Fibroblast of the aortic adventitia (primary cell): ENCODE data around the gene FAM177A1. TPM values are rescaled to one million over a fixed set of nuclear protein-coding genes. Genes with fewer than 3 reads are reported as not detected.

Experiments used
- DNase-seq: peaks from one replicate; pipeline ENCODE4 v3.0.0-alpha.2; 2010; ENCODE audit warnings: low read depth
- H3K4me3 ChIP-seq: 2 replicates; pipeline ENCODE4 v1.5.1; 2011; ENCODE audit warnings: low read depth, mild to moderate bottlenecking, control low read depth, low read length, moderate library complexity
- total RNA-seq: library from RNA; depleted of rRNA; stranded (reverse); fragments of >200 nt; gene quantifications from 2 replicates; pipeline ENCODE4 v1.2.3, GENCODE V29; 2012; ENCODE audit warnings: low replicate concordance
- TF ChIP-seq, protein P1 (sequence below): IDR thresholded peaks from 2 replicates; pipeline ENCODE4 v1.5.1; 2011; ENCODE audit warnings: mild to moderate bottlenecking, low read length, control low read depth, inconsistent platforms; ENCODE audit not compliant: insufficient read depth

Gene FAM177A1
- total RNA-seq, 1 donor: 37.4 TPM

GRCh38 chr14:35044939-35045797 is 904 bp upstream of the FAM177A1 start:
- peak overlapping the region; percentile 91 for H3K4me3 ChIP-seq
- TF ChIP-seq, protein P1, sequence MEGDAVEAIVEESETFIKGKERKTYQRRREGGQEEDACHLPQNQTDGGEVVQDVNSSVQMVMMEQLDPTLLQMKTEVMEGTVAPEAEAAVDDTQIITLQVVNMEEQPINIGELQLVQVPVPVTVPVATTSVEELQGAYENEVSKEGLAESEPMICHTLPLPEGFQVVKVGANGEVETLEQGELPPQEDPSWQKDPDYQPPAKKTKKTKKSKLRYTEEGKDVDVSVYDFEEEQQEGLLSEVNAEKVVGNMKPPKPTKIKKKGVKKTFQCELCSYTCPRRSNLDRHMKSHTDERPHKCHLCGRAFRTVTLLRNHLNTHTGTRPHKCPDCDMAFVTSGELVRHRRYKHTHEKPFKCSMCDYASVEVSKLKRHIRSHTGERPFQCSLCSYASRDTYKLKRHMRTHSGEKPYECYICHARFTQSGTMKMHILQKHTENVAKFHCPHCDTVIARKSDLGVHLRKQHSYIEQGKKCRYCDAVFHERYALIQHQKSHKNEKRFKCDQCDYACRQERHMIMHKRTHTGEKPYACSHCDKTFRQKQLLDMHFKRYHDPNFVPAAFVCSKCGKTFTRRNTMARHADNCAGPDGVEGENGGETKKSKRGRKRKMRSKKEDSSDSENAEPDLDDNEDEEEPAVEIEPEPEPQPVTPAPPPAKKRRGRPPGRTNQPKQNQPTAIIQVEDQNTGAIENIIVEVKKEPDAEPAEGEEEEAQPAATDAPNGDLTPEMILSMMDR: no peak
- peak; percentile 71 for DNase-seq

GRCh38 chr14:35045798-35046047 is 349 bp upstream of the FAM177A1 start:
- no peak for DNase-seq
- TF ChIP-seq, protein P1: no peak
- H3K4me3 ChIP-seq: peak overlapping the region; percentile 91

DNA sequence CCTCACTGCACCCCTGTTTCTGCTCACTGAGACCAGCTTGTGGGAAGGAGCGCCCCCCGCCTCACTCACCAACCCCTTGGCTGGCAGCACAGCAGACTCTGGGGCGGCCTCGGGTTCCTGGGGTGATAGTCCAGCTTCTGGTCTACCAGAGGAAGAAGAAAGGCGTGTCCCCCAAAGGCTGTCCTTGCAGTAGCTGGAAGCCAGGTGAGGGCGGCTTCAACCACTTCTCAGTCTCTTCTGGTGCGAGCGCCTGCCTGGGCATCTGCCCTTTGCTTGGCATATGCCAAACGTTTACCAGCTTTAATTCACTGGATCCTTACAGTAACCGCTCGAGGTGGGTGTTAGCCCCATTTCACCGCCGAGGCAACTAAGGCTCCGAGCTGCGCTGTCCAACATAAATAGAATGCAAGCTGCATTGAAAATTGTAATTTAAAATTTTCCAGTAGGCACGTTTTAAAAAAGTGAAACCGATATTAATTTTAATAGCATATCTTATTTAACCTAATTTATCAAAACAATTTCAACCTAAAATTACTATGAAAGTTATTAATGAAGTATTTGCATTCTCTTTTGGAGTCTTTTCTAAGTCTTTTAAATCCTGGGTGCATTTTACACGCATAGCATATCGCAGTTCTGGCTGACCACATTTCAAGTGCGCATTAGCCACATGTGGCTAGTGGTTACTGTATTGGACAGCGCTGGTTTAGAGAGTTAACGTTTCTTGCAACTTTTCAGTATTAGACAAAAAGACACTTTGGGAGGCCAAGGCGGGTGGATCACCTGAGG is 872 bp downstream of the FAM177A1 start:
- TF ChIP-seq, protein P1: peak; percentile 4
- H3K4me3 ChIP-seq: peak overlapping the region; percentile 91
- DNase-seq: peak; percentile 15

DNA sequence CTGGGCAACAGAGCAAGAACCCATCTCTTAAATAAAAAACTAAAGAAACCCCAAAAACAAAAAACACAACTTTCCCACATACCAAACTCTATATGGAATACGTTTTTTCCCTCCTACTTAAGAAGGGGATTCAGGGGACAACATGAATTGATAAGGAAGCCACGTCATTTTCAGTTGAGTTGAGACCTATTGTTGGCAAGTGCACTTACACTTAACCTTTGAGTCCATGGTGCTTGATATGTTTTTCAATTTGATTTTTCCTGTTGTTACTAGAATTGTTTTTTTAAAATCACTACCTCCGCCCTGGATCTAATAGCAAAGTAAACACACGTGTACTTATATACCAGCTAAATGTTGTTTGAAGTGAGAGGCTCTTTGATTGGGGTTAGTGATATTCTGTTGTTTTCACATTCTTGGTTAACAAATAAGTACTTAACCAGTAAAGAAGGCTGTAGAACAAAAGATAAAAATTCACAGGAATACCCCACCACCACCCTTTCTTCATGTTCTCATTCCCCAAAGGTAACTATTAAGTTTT is 2.0 kb downstream of the FAM177A1 start:
- DNase-seq: no peak
- TF ChIP-seq, protein P1: no peak
- peak overlapping the region; percentile 25 for H3K4me3 ChIP-seq

DNA sequence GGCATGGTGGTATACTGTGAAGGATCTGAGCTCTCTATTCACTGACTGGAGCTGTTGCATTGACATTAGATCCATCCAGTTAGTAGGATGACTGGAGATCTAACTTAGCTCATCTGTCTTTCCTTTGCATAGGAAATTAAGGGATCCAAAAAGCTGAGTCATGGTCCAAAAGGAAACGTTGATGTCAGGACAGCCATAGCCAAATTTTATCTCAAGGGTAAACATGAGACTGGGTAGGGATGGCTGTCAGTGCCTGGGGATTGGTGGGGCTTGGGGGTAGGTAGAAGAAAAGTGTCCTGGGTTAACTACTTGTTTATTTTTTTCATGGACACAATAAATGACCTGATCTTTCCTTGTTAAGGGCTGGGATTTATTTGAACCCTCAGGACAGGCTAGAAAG is 4.6 kb downstream of the FAM177A1 start:
- no peak overlapping the region for H3K4me3 ChIP-seq
- peak; percentile 79 for DNase-seq
- TF ChIP-seq, protein P1: no peak

- TF ChIP-seq, protein P1: no peak
- DNase-seq: no peak
- no peak overlapping the region for H3K4me3 ChIP-seq
Measured at GRCh38 chr14:35051796-35052195, 5.7 kb downstream of the FAM177A1 start.
